GM12878 (cell line): ENCODE measurements around the gene TNK2. TPM values are rescaled to one million over a fixed set of nuclear protein-coding genes. Genes with fewer than 3 reads are reported as not detected.

Experiments used
- ATAC-seq: fragments of 200-7000 bp; cut with Tn5 transposase; 3 replicates; pipeline ENCODE4 v1.9.1; 2020; ENCODE audit warnings: mild to moderate bottlenecking, moderate library complexity
- BruUV-seq: library from RNA; stranded (reverse); fragments of 400-500 nt; replicated peaks from 2 replicates; lab custom pipeline; 2021; lab: Mats Ljungman, UMichigan
- CTCF ChIA-PET: fragments of 300-600 bp; sonication (Branson Sonifier 250); formaldehyde crosslinking; extraction: SDS; loops from one replicate; lab custom pipeline; 2021; ENCODE audit warnings: inconsistent platforms; lab: Yijun Ruan, JAX
- POLR2A ChIA-PET: fragments of 350-600 bp; formaldehyde crosslinking; extraction: SDS; loops from one replicate; lab custom pipeline; 2021; ENCODE audit warnings: inconsistent platforms; lab: Charles Lee
- RAD21 ChIA-PET: fragments of 300-600 bp; sonication (Branson Sonifier 250); formaldehyde crosslinking; loops from one replicate; lab custom pipeline; 2023; ENCODE audit warnings: antibody characterized with exemption; ENCODE audit not compliant: unreplicated experiment; lab: Charles Lee
- SMC1A ChIA-PET: fragments of 300-600 bp; sonication (Branson Sonifier 250); formaldehyde crosslinking; loops from one replicate; lab custom pipeline; 2023; ENCODE audit not compliant: unreplicated experiment, uncharacterized antibody; lab: Charles Lee
- DNase-seq: peaks from one replicate; pipeline ENCODE4 v3.0.0-alpha.2; 2011; ENCODE audit warnings: low read depth, low spot score
- FAIRE-seq: peaks from 3 replicates; lab custom pipeline; 2011; peaks lifted over from hg19 to GRCh38; lab: Jason Lieb, UNC
- H2AFZ ChIP-seq: 2 replicates; pipeline ENCODE4 v1.6.0; 2011; ENCODE audit warnings: low read depth, low read length, control low read depth; ENCODE audit not compliant: control insufficient read depth
- H3K27ac ChIP-seq: 2 replicates; pipeline ENCODE4 v1.5.1; 2011; ENCODE audit warnings: control low read depth; ENCODE audit not compliant: control insufficient read depth, insufficient read depth
- H3K27me3 ChIP-seq, 2 experiments: replicated peaks in 1 of 2; 2 replicates each; pipeline versions ENCODE4 v1.6.0 to v1.6.1; 2011; ENCODE audit warnings: low read length in 1 of 2; ENCODE audit not compliant: control insufficient read depth in 2 of 2, insufficient read depth in 2 of 2
- H3K36me3 ChIP-seq, 2 experiments: 2 replicates each; pipeline ENCODE4 v1.5.1; 2011; ENCODE audit warnings: low read length in 1 of 2; ENCODE audit not compliant: control insufficient read depth in 2 of 2, insufficient read depth in 2 of 2
- H3K4me1 ChIP-seq: 2 replicates; pipeline ENCODE4 v1.6.1; 2011; ENCODE audit warnings: mild to moderate bottlenecking, low read length, moderate library complexity, mixed read lengths; ENCODE audit not compliant: control insufficient read depth, insufficient read depth
- H3K4me2 ChIP-seq: 2 replicates; pipeline ENCODE4 v1.6.0; 2011; ENCODE audit warnings: control low read depth; ENCODE audit not compliant: control insufficient read depth, insufficient read depth
- H3K4me3 ChIP-seq: fragments of 200-600 bp; sonication (generic); 2 replicates; pipeline ENCODE4 v1.5.1; 2016
- H3K79me2 ChIP-seq: 2 replicates; pipeline ENCODE4 v1.6.0; 2011; ENCODE audit warnings: low read length; ENCODE audit not compliant: control insufficient read depth, insufficient read depth
- H3K9ac ChIP-seq: 2 replicates; pipeline ENCODE4 v1.8.0; 2011; ENCODE audit warnings: low read length, control low read depth, mixed read lengths; ENCODE audit not compliant: control insufficient read depth, insufficient read depth
- H3K9me3 ChIP-seq: replicated peaks from 3 replicates; pipeline ENCODE4 v1.5.1; 2011; ENCODE audit warnings: mild to moderate bottlenecking, low read length; ENCODE audit not compliant: control insufficient read depth, insufficient read depth
- H4K20me1 ChIP-seq: 2 replicates; pipeline ENCODE4 v1.6.0; 2011; ENCODE audit not compliant: control insufficient read depth, insufficient read depth
- CBFB ChIP-seq: IDR thresholded peaks from 2 replicates; pipeline ENCODE4 v1.6.1; 2016; ENCODE audit warnings: antibody characterized with exemption, low read depth
- E4F1 ChIP-seq: fragments of 450-650 bp; IDR thresholded peaks from 2 replicates; pipeline ENCODE4 v1.6.1; 2018; ENCODE audit warnings: borderline replicate concordance, mild to moderate bottlenecking; ENCODE audit not compliant: partially characterized antibody
- ESRRA ChIP-seq: IDR thresholded peaks from 2 replicates; pipeline ENCODE4 v1.6.1; 2012; ENCODE audit warnings: mild to moderate bottlenecking, low read length, improper control_type of control experiment
- GABPA ChIP-seq: IDR thresholded peaks from 2 replicates; pipeline ENCODE4 v1.6.1; 2014; ENCODE audit warnings: antibody characterized with exemption, low read depth, mild to moderate bottlenecking, inconsistent platforms
- MEF2A ChIP-seq: IDR thresholded peaks from 2 replicates; pipeline ENCODE4 v1.6.1; 2011; ENCODE audit warnings: low read depth, mild to moderate bottlenecking, low read length, moderate library complexity; ENCODE audit not compliant: insufficient read depth
- NBN ChIP-seq: fragments of 450-650 bp; IDR thresholded peaks from 2 replicates; pipeline ENCODE4 v1.6.1; 2016
- POLR2A ChIP-seq: IDR thresholded peaks from 2 replicates; pipeline ENCODE4 v1.6.1; 2011; ENCODE audit warnings: low read depth, mild to moderate bottlenecking, low read length
- SP1 ChIP-seq: IDR thresholded peaks from one replicate; pipeline ENCODE4 v1.6.1; 2011; ENCODE audit warnings: low read depth, low read length
- ZNF207 ChIP-seq: fragments of 450-650 bp; IDR thresholded peaks from 2 replicates; pipeline ENCODE4 v1.6.1; 2014; ENCODE audit warnings: antibody characterized with exemption, mild to moderate bottlenecking, borderline replicate concordance
- ZNF622 ChIP-seq: fragments of 450-650 bp; IDR thresholded peaks from 2 replicates; pipeline ENCODE4 v1.6.1; 2017; ENCODE audit warnings: mild to moderate bottlenecking, inconsistent platforms
- WGBS: methylation state at CpG from one replicate; pipeline ENCODE4 v1.1.6; 2016; ENCODE audit warnings: low lambda C conversion rate; ENCODE audit not compliant: insufficient replicate concordance, insufficient coverage; ENCODE audit errors: missing lambda C conversion rate; 5-methylcytosine and 5-hydroxymethylcytosine counted together
- in situ Hi-C: fragments of 300-500 bp; cut with MboI; formaldehyde crosslinking; loops from 9 replicates; pipeline ENCODE4 v1.14.3; 2018; ENCODE audit warnings: mixed read lengths
- intact Hi-C: fragments of 100-400 bp; cut with micrococcal nuclease; formaldehyde crosslinking; loops from one replicate; pipeline ENCODE4 v1.14.2; 2022; ENCODE audit not compliant: unreplicated experiment
- polyA plus RNA-seq, 11 experiments: library from polyadenylated mRNA; depleted of rRNA in 4 of 11; unstranded in 6 of 11; stranded (reverse) in 5 of 11; fragments of >200 nt; fragmentation: Nextera tagmentation in 4 of 11; fragmentation: Illumina TruSeq in 1 of 11; extraction: Ambion mirVana in 4 of 11; extraction: Trizol in 1 of 11; gene quantifications; 1 replicate in 1 of 11; 2 replicates in 10 of 11; pipeline versions ENCODE4 v1.2.1 to v1.2.3, GENCODE V29; 2011 to 2016; ENCODE audit warnings: inconsistent platforms in 2 of 11, missing spikeins in 2 of 11, low read depth in 1 of 11
- total RNA-seq, 4 experiments: library from RNA; depleted of rRNA in 3 of 4; stranded (reverse); fragments of >200 nt in 3 of 4; fragmentation: Illumina TruSeq in 1 of 4; extraction: Trizol in 1 of 4; gene quantifications; 2 replicates each; pipeline versions ENCODE4 v1.2.1 to v1.2.3, GENCODE V29; 2013 to 2021

The TNK2 gene
- total and polyA plus RNA-seq, 10 of the 15 experiments (the other 5 are each of a cell fraction or from before 2014, with no cell fraction given) = 0.13 to 47.8 (median 10.8) TPM

- H3K4me2 ChIP-seq = no peak overlapping the region
- H3K27me3 ChIP-seq = no peaks in the 10 kb centered on the region
- H3K4me3 ChIP-seq = no peak overlapping the region
- RAD21 ChIA-PET = no interaction called here
- no peak overlapping the region for H3K9ac ChIP-seq
- H4K20me1 ChIP-seq = no peaks in the 10 kb centered on the region; the same call in 1 of the 2 replicates
- H3K36me3 ChIP-seq = peaks cover 4 to 19% of the 10 kb centered on the region in 2 experiments; a peak in 3 of 4 replicates
- SMC1A ChIA-PET = no interaction called here
- no TSS peak for BruUV-seq
- no peaks in the 10 kb centered on the region for H3K4me1 ChIP-seq
- in situ Hi-C loops (no loop called here), intact Hi-C loops (no loop called here)
- no peak overlapping the region for H3K27ac ChIP-seq
- ATAC-seq (no peak), DNase-seq (no peak), FAIRE-seq (no peak)
- H2AFZ ChIP-seq = no peak overlapping the region
- no peaks in the 10 kb centered on the region for H3K79me2 ChIP-seq
- H3K9me3 ChIP-seq = no peaks in the 10 kb centered on the region
- TF ChIP-seq GABPA = no peak
- TF ChIP-seq CBFB = no peak
- TF ChIP-seq SP1 = no peak
- no peak for TF ChIP-seq ZNF207
- TF ChIP-seq POLR2A = no peak
- TF ChIP-seq ESRRA = no peak
- TF ChIP-seq NBN = no peak
- TF ChIP-seq ZNF622 = no peak
- TF ChIP-seq MEF2A = no peak
- TF ChIP-seq E4F1 = no peak
- POLR2A ChIA-PET = no interaction called here
- CTCF ChIA-PET = interaction anchor here (0.6 kb wide), 1 partner anchor 313 kb away, joined by 3 read pairs; no protein-coding TSS in a partner anchor
- 94% methylated on average over 11 of the region's 12 CpGs for WGBS
Observed at GRCh38 chr3:195881276-195881988, 26.9 kb downstream of the TNK2 start.
